ENCODE data around the gene SORCS3. TPM values are rescaled to one million over a fixed set of nuclear protein-coding genes. Genes with fewer than 3 reads are reported as not detected.

The SORCS3 gene
- total RNA-seq, 1 experiment from 2014 or later, result 0.04 TPM

- no peak overlapping the region for H3K56ac ChIP-seq (ENCODE audit: insufficient read length, low read depth, low read length)
- H3T11ph ChIP-seq (ENCODE audit: low read length), result no peak overlapping the region
- H4K5ac ChIP-seq (ENCODE audit: insufficient read length, low read depth, low read length), result no peak overlapping the region
- H3K27me3 ChIP-seq (ENCODE audit: insufficient read depth, low read length), result no peaks in the 10 kb centered on the region
- H2AFZ ChIP-seq (ENCODE audit: low read length), result no peak overlapping the region
- no peak overlapping the region for H3K14ac ChIP-seq (ENCODE audit: insufficient read depth, low read length)
- H3K79me1 ChIP-seq (ENCODE audit: insufficient read depth, low read depth, low read length, poor library complexity, severe bottlenecking), result no peaks in the 10 kb centered on the region
- no peak overlapping the region for H3K23ac ChIP-seq (ENCODE audit: insufficient read length, low read depth, low read length)
- no peak overlapping the region for H3K4me3 Mint-ChIP-seq
- H4K8ac ChIP-seq (replicated peaks; ENCODE audit: insufficient read length, low read depth, low read length), result no peak overlapping the region
- DNase-seq, result no peak
- H2BK15ac ChIP-seq (ENCODE audit: low read depth, low read length), result no peak overlapping the region
- no peaks in the 10 kb centered on the region for H4K20me1 ChIP-seq (ENCODE audit: control insufficient read depth, insufficient read depth, insufficient read length)
- H3K9me3 Mint-ChIP-seq, result no peaks in the 10 kb centered on the region
- peaks cover 0 to 11% of the 10 kb centered on the region in 2 experiments; a peak in 1 of 4 replicates for H3K4me1 Mint-ChIP-seq
- peaks cover 0 to 1% (median 0%) of the 10 kb centered on the region in 3 experiments; a peak in 1 of 7 replicates for H3K36me3 Mint-ChIP-seq (ENCODE audit: insufficient read depth in 1 of 3, low read depth in 3 of 3)
- no peak overlapping the region for H3K4me2 ChIP-seq (ENCODE audit: insufficient read depth, insufficient read length, low read length)
- TF ChIP-seq, protein P1, sequence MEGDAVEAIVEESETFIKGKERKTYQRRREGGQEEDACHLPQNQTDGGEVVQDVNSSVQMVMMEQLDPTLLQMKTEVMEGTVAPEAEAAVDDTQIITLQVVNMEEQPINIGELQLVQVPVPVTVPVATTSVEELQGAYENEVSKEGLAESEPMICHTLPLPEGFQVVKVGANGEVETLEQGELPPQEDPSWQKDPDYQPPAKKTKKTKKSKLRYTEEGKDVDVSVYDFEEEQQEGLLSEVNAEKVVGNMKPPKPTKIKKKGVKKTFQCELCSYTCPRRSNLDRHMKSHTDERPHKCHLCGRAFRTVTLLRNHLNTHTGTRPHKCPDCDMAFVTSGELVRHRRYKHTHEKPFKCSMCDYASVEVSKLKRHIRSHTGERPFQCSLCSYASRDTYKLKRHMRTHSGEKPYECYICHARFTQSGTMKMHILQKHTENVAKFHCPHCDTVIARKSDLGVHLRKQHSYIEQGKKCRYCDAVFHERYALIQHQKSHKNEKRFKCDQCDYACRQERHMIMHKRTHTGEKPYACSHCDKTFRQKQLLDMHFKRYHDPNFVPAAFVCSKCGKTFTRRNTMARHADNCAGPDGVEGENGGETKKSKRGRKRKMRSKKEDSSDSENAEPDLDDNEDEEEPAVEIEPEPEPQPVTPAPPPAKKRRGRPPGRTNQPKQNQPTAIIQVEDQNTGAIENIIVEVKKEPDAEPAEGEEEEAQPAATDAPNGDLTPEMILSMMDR (conservative IDR thresholded peaks at IDR 0.05), result no peak
- H3K18ac ChIP-seq (ENCODE audit: insufficient read length, low read depth, low read length), result no peak overlapping the region
- H2AK5ac ChIP-seq (ENCODE audit: insufficient read length, low read length), result no peak overlapping the region
- no peak overlapping the region for H4K91ac ChIP-seq (ENCODE audit: insufficient read length, low read depth, low read length)
- no peak overlapping the region for H2BK5ac ChIP-seq (ENCODE audit: insufficient read length, low read length)
- WGBS (ENCODE audit: extremely low coverage, insufficient read length, low lambda C conversion rate), result no CpG with 5 or more reads among the region's 5 CpGs
- no peak overlapping the region for H2BK20ac ChIP-seq (ENCODE audit: low read depth, low read length, poor library complexity, severe bottlenecking)
- no peaks in the 10 kb centered on the region for H3K79me2 ChIP-seq (ENCODE audit: insufficient read depth, low read length)
- H3K27me3 Mint-ChIP-seq (ENCODE audit: low read depth), result peaks cover 12% of the 10 kb centered on the region
- H2BK12ac ChIP-seq (ENCODE audit: insufficient read length, low read depth, low read length), result no peak overlapping the region
- H3K27ac Mint-ChIP-seq, result no peak overlapping the region
- no peak overlapping the region for H3K9ac ChIP-seq (ENCODE audit: extremely low read depth, insufficient read length, low read length)
- H3K4ac ChIP-seq (ENCODE audit: low read depth, low read length), result no peak overlapping the region
- no peaks in the 10 kb centered on the region for H3K4me1 ChIP-seq (ENCODE audit: insufficient read depth, low read length)
- H3K27ac ChIP-seq (ENCODE audit: insufficient read length, low read depth, low read length), result no peak overlapping the region
- no peak overlapping the region for H2BK120ac ChIP-seq (ENCODE audit: low read depth, low read length, poor library complexity, severe bottlenecking)
- no peaks in the 10 kb centered on the region for H3K9me3 ChIP-seq (ENCODE audit: control insufficient read depth, low read depth, low read length)
- H3K23me2 ChIP-seq (ENCODE audit: insufficient read length, low read depth, low read length, poor library complexity, severe bottlenecking), result no peaks in the 10 kb centered on the region
Measured at GRCh38 chr10:104780165-104780564, 139.1 kb downstream of the SORCS3 start.

Measured in H9 (cell line).